ENCODE data around the gene TENT4B. TPM values are rescaled to one million over a fixed set of nuclear protein-coding genes. Genes with fewer than 3 reads are reported as not detected.

The TENT4B gene
- total RNA-seq, 1 experiment from 2014 or later = 13.0 TPM

GRCh38 chr16:50234771-50235556, 81.9 kb downstream of the TENT4B start:
- Histone ChIP-seq H3K27me3 (ENCODE audit: insufficient read depth, low read length) (no peaks in the 10 kb centered on the region), H3K4me1 (ENCODE audit: insufficient read depth, low read length) (no peaks in the 10 kb centered on the region), H3K27ac (ENCODE audit: insufficient read length, low read depth, low read length) (no peak overlapping the region), H3K9me3 (ENCODE audit: control insufficient read depth, low read depth, low read length) (no peaks in the 10 kb centered on the region), H2BK15ac (ENCODE audit: low read depth, low read length) (no peak overlapping the region), H3K56ac (ENCODE audit: insufficient read length, low read depth, low read length) (no peak overlapping the region), H3K79me2 (ENCODE audit: insufficient read depth, low read length) (no peaks in the 10 kb centered on the region), H4K20me1 (ENCODE audit: control insufficient read depth, insufficient read depth, insufficient read length) (no peaks in the 10 kb centered on the region), H3K18ac (ENCODE audit: insufficient read length, low read depth, low read length) (no peak overlapping the region), H3T11ph (ENCODE audit: low read length) (no peak overlapping the region), H2BK12ac (ENCODE audit: insufficient read length, low read depth, low read length) (no peak overlapping the region), H4K8ac (replicated peaks; ENCODE audit: insufficient read length, low read depth, low read length) (no peak overlapping the region), H3K4ac (ENCODE audit: low read depth, low read length) (no peak overlapping the region), H2BK20ac (ENCODE audit: low read depth, low read length, poor library complexity, severe bottlenecking) (no peak overlapping the region), H2BK5ac (ENCODE audit: insufficient read length, low read length) (no peak overlapping the region), H3K14ac (ENCODE audit: insufficient read depth, low read length) (no peak overlapping the region), H3K79me1 (ENCODE audit: insufficient read depth, low read depth, low read length, poor library complexity, severe bottlenecking) (no peaks in the 10 kb centered on the region), H3K4me2 (ENCODE audit: insufficient read depth, insufficient read length, low read length) (no peak overlapping the region), H4K91ac (ENCODE audit: insufficient read length, low read depth, low read length) (no peak overlapping the region), H2AFZ (ENCODE audit: low read length) (no peak overlapping the region), H4K5ac (ENCODE audit: insufficient read length, low read depth, low read length) (no peak overlapping the region), H3K23me2 (ENCODE audit: insufficient read length, low read depth, low read length, poor library complexity, severe bottlenecking) (no peaks in the 10 kb centered on the region), H3K23ac (ENCODE audit: insufficient read length, low read depth, low read length) (no peak overlapping the region), H2BK120ac (ENCODE audit: low read depth, low read length, poor library complexity, severe bottlenecking) (no peak overlapping the region), H3K9ac (ENCODE audit: extremely low read depth, insufficient read length, low read length) (no peak overlapping the region), H2AK5ac (ENCODE audit: insufficient read length, low read length) (no peak overlapping the region)
- Mint-ChIP-seq H3K27me3 (ENCODE audit: low read depth) (peaks cover 4% of the 10 kb centered on the region; the same call in 1 of the 2 replicates), H3K9me3 (no peaks in the 10 kb centered on the region), H3K4me3 (no peak overlapping the region), H3K4me1 (peaks cover 8 to 11% of the 10 kb centered on the region in 2 experiments; a peak in 3 of 4 replicates), H3K36me3 (ENCODE audit: insufficient read depth in 1 of 3, low read depth in 3 of 3) (no peaks in the 10 kb centered on the region; a peak in 1 of 7 replicates), H3K27ac (peak overlapping the region in 1 of 3 experiments; percentile 24; a peak in 1 of 7 replicates)
- WGBS (ENCODE audit: extremely low coverage, insufficient read length, low lambda C conversion rate) = no CpG with 5 or more reads among the region's 5 CpGs
- DNase-seq = no peak
- TF ChIP-seq, protein P1, sequence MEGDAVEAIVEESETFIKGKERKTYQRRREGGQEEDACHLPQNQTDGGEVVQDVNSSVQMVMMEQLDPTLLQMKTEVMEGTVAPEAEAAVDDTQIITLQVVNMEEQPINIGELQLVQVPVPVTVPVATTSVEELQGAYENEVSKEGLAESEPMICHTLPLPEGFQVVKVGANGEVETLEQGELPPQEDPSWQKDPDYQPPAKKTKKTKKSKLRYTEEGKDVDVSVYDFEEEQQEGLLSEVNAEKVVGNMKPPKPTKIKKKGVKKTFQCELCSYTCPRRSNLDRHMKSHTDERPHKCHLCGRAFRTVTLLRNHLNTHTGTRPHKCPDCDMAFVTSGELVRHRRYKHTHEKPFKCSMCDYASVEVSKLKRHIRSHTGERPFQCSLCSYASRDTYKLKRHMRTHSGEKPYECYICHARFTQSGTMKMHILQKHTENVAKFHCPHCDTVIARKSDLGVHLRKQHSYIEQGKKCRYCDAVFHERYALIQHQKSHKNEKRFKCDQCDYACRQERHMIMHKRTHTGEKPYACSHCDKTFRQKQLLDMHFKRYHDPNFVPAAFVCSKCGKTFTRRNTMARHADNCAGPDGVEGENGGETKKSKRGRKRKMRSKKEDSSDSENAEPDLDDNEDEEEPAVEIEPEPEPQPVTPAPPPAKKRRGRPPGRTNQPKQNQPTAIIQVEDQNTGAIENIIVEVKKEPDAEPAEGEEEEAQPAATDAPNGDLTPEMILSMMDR (conservative IDR thresholded peaks at IDR 0.05) = no peak
